ENCODE results near the gene SLC46A1. TPM values are rescaled to one million over a fixed set of nuclear protein-coding genes. Genes with fewer than 3 reads are reported as not detected.
"Not testable (repeated sequence)": the region's sequence is repeated elsewhere in the genome, so short reads cannot be mapped to it uniquely, and the experiment has no call there.

SLC46A1 gene
- total RNA-seq, result 1.7 TPM

DNA sequence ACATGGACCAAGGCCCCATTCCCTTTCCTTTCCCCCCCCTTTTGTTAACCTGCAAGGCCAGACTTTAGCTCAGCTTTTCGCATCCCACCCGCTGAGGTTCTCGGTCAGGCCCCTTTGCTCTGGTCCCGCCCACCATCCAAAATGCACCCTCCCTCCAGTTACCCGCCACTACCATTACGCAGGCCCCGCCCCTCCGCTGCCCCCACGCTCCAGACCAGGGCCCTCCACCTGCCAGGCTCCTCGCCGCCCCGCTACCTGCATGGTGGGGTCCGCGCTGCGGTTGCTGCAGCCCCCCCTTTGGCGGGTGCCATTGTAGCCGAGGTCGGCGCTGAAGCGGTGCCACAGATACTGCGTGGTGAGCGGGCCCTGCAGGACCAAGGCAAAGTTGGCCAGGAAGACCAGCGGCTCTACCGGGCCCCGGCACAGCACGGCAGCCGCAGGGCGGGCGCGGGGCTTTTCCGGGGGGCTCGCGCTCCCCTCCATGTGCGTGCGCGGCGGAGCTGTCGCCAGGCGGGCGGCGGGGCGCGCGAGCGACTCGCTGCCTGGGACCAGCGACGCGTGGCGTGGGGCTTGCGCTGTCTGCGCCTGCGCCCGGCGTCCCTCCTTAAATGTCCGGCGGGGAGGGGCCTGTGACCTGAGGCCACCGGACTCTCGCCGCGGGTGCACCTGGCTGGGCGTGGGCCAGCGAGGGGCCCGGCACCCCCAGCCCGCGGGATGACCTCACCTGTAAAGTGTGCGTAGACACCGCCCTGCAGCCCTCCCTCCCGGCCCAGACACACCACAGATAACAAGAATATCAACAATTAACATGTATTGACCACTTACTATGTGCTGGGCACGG is at the start of gene SLC46A1:
Gene SLC46A1 (minus strand): TSS at position 581 of the 841 bp plus-strand sequence. CDS start 98 bp downstream, at position 483.
- peak; percentile 40 for ATAC-seq

DNA sequence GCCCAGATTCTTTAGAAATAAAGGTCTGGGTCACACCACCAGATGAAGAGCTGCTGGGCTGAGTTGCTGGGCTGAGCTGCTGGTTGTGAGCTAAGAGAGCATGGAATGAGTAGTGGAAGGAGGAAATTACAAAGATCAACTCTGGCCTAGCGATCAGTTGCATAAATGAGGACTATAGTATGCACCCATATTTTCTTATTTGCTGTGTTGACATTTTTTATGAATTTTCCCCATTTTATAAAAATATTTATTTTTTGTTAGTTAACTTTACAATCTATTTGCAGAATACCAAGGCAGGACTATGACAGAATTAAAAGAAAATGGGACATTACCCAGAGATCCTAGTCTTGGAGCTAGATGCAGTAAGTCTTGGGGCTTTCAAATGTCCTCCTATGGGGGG is 43.8 kb upstream of the SLC46A1 start:
- ATAC-seq, result no peak

DNA sequence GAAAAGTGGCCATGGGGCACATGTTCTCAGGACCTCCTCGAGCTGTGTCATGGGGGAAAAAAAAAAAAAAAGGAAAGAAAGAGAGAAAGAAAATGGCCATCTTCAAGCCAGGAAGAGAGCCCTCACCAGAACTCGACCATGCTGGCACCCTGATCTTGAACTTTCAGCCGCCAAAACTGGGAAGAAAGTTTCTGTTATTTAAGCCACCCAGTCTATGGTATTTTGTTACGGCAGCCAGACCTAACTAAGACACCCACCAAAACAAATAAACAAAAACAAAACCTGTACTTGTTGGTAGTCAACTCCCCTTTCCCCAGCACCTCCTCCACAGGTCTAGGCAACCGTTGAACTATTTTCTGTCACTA is 41.4 kb upstream of the SLC46A1 start:
- no peak for ATAC-seq

DNA sequence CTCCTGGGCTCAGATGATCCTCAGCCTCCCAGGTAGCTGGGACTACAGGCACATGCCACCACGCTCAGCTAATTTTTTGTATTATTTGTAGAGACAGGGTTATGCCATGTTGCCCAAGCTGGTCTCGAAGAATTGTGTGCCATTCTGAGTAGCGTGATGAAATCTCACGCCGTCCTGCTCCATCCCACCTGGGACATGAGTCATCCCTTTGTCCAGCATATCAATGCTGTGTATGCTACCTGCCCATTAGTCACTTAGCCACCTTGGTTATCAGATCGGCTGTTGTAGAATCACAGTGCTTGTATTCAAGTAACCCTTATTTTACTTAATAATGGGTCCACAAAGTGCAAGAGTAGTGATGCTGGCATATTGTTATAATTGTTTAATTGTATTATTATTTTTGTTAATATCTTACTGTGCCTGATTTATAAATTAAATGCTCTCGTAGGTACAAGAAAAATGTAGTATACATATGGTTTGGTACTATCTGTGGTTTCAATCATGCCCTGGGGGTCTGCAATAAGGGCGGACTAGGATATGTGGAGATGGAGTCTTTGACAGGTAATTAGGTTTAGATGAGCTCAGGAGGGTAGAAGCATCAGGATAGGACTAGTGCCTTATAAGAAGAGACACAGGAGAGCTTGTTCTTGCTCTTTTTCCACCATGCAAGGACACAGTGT is 40.8 kb upstream of the SLC46A1 start:
- no peak for ATAC-seq

DNA sequence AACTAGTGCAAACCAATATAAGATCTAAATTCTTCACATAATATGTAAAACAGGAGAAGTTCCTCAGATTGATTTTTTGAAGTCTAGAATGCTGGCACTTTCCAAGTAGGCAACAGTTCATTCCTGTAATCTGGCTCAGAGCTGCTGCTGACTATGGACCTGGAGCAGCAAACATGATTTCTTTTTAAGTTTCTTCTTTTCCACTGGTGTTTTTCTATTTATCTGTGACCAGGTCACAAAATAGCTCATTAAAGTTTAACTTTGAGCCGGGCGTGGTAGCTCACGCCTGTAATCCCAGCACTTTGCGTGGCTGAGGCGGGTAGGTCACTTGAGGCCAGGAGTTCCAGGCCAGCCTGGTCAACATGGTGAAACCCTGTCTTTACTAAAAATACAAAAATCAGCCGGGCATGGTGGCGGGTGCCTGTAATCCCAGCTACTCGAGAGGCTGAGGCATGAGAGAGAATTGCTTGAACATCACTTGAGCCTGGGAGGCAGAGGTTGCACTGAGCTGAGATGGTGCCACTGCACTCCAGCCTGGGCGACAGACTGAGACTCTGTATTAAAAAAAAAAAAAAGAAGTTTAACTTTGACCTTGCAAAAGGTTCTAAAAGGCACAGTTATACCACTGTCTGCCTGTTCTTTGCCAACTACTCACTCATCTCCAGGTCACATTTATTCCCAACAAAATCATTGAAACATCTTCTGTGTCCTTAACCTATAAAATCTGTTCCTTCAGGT is 38.1 kb upstream of the SLC46A1 start:
- ATAC-seq, result no peak

DNA sequence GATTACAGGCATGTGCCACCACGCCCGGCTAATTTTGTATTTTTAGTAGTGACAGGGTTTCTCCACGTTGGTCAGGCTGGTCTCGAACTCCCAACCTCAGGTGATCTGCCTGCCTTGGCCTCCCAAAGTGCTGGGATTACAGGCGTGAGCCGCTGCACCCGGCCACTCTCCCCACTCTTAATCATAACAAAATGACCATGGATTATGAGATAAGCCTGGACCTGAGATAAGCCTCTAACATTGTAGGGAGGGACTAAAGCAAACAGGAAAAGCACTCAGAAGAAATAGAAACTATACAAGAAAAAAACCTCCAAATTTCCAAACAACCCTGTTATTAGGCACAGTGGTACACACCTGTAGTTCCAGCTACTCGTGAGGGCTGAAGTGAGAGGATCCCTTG is 28.3 kb upstream of the SLC46A1 start:
- not testable (repeated sequence) for ATAC-seq

DNA sequence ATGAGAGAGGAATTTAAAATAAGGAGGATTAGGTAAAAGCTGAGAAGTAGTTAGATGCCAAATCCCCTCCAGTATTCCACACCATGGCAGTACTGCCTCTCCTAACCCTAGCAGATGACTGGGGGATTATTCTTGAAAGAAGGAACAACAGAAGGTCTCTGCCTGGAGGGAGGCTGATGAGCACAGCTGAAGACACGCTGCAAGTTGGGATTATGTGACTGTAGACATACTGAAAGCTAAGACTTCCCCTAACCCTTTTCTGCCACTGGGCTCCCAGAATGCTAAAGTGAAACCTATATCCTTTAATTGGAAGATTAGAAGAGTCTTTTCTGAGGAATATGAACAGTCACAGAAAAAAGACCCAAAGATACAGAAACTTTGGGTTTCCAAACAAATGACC is 27.7 kb upstream of the SLC46A1 start:
- no peak for ATAC-seq

DNA sequence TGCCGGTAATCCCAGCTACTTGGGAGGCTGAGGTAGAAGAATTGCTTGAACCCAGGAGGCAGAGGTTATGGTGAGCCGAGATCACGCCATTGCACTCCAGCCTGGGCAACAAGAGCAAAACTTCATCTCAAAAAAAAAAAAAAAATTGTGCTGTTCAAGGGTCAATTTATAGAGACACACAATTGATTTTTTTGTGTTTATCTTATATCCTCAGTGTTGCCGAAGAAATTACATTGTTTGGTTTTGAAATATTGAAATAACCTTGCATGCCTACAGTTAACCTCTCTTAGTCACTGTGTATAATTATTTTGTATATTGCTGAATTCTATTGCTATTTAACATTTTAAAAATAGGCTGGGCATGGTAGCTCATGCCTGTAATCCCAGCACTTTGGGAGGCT is 22.0 kb upstream of the SLC46A1 start:
- ATAC-seq, result not testable (repeated sequence)

DNA sequence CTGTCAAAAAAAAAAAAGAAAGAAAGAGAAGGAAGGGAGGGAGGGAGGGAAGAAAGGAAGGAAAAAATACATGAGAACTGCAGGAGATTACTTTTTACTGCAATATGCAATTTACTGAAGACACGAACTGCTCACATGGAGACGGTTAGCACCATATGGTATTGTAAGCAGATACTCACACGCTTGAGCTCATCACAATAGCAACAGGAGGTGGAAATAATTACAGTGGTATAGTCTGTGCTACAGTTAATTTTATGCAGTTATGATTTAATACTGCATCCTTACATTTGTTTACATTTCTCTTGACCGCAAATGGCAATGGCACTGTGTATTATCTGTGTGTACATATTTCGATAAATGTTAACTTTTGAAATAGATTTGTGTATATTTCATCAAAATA is 21.4 kb upstream of the SLC46A1 start:
- ATAC-seq, result no peak

DNA sequence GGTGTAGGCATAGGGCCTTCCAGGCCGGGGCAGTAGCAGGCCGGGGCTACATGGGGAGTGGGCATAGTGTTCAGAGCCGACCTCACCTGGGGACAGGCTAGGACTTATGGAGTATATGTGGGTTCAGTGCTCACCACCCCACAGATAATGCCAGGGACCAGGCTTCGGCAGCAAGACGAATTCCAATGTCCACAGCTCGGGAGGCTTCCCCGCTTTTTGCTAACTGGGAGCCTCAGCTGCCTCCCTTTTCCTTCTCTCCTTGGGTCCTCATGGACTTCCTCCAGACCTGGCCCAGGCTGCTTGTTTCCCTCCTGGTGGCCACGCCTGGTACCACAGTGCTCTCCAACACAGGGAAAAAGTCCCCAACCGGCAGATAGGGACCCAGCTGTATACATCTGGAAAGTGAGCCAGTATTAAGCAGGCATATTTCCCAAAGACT is 20.1 kb upstream of the SLC46A1 start:
- peak; percentile 37 for ATAC-seq

DNA sequence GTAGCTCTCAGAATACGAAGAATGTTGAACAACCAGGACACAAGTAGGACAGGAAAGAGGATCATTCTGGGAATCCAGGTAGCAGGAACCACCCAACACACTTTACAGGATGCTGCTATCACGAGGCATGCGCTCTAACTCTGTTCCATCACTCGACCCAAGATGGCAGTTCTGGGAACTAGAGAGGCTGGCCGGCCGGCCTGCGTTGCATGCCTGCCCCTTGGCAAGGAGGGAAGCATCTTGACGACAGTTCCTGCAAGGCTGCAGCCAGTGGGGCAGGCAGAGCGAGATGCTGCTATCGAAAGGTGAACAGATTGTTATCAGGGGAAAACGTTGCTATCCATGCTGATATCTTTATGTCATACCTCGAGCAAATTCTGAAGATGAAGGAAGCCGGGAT is 19.2 kb upstream of the SLC46A1 start:
- ATAC-seq, result no peak

DNA sequence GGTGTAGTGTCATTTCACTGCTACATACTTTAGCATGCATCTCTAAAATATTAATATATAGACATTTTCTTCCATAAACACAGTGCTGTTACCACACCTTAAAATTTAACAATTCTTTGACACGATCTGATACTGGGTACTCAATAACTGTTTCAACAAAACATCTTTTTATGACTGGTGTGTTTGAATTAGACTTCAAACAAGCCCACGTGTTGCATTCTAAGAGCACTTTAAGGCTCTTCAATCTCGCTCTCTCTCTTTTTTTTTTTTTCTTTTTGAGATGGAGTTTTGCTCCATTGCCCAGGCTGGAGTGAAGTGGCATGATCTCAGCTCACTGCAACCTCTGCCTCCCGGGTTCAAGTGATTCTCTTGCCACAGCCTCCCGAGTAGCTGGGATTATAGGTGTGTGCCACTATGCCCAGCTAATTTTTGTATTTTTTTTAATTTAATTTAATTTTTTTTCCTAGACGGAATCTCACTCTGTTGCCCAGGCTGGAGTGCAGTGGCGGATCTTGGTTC is 15.8 kb upstream of the SLC46A1 start:
- ATAC-seq, result no peak

DNA sequence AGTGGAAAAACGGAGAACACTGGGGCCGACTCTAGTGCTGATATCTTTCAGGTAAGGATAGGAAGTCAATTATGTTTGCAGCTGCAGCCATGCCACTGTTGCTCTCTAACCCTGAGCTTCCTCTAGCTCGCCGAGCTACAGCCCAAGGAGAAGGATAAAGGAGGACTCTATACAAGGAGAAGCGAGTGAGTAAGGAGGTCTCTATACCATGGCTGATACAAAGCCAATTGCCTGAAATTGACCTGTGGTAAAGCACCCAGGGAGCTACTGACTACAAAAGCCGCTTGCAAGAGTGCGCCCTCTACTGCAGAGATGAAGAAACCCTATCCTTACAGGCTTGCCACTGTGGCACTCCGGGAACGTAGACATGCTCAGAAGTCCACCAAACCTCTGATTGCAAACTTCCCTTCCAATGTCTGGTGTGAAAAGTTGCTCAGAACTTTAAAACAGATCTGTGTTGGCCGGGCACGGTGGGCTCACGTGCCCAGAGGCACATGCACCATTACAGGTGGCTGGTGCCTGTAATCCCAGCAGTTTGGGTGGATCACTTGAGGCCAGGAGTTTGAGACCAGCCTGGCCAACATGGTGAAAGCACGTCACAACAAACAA is 10.8 kb upstream of the SLC46A1 start:
- peak; percentile 75 for ATAC-seq

DNA sequence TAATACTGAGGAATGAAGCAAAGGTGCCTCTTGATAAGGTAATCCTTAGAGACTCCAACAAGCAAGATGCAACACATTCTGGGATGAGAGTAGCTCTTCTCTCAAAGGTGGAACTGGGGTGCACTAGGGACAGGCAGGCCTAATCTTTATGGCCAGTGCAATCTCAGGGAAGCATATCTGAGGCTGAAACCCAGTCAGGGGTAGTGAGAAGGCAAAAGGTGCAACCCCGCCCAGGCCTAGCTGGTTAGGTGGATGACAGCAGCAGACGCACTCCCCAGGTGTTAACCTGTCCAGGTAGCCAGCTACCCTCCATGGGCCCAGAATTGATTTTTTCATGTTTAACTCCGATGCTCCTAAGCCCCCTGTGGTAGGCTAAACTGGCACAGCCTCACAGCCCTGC is 9.9 kb upstream of the SLC46A1 start:
- ATAC-seq, result no peak

DNA sequence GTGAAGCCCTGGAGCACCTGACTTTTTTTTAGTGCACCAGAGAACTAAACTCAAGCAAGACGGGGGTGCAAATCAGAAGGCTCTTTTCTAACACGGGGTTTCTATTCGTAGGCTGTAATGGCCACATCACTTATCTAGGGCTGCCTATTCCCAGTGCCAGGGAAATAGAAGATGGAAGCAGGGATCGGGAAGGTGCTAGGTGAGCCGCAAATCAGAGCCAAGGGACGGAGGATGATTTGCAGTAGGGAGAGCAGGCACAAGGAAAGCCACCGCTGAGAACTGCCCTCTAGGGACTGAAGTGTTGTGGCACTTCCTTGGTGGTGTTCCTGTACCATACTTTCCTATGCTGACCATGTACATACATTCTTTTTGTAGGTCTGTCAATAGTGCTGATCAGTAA is 7.8 kb upstream of the SLC46A1 start:
- ATAC-seq, result no peak

DNA sequence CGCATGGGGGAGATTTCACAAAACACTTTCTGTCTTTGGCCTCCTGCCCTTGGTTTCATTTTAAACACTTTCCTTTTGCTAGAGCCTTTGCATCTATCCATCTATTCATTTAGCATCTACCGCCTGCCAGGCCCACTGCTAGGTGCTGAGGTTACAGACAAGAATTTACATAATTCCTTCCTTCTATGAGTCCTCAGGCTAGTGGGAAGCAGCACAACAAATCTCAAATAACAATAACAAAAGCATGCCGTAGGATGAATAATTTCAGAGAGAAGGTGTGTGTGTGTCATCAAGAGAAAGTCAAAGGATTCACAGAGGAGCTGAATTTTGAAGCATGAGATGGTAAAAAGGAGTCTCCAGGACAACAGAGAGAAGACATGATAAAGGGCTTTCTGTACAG is 6.1 kb upstream of the SLC46A1 start:
- no peak for ATAC-seq

DNA sequence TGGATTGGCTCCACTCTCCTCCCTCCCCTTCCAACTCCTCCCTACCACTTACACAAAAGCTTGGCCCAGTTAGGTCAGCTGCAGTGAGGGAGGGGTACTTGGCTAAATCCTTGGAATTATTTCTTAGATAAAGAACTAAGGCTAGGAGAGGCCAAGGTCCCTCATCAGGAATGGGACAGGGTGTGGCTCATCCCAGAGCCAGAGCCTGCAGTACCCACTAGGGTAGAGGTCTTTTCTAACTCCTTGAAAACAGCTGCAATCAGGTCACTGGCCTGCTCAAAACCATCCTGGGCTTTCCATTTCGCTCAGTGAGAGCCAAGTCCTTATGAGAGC is 1.9 kb upstream of the SLC46A1 start:
- ATAC-seq, result no peak

DNA sequence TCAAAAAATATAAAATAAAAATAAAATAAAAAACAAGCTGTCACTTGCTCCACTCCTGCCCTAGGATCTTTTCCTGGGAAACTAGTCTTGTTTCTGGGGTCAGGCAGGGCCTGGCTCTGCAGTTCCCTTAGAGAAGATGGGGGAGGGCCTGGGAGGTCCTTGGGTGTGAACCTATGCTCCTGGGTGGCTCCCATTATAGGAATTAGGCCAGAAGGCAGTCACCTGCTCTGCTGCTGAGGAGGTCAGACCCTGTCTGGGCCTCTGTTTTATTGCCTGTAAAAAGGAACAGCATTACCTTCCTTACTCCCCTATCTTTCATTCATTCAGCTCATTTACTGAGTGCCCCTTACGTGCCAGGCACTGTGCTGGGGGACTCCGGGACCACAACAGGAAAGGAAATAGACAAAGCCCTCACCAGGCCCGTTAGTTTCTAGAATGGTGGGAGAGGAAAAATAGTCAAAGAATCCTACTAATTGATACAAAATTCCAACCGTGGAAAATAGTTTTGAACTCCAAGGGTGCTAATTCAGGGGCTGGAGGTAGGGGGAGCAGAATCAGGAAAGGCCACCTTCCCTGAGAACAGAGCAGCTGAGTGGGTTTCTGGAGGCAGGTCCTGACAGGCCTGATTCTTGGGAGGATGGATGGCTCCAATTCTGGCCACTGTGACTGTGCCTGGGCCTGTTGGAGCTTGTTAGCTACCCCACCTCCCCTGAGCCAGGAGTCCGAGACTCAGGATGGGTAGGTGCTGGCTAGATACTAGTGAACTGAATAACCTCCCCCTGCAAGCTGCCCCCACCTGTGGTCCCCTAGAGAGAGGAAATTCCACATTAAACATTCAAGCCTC is 1.3 kb upstream of the SLC46A1 start:
- ATAC-seq, result peak; percentile 40

DNA sequence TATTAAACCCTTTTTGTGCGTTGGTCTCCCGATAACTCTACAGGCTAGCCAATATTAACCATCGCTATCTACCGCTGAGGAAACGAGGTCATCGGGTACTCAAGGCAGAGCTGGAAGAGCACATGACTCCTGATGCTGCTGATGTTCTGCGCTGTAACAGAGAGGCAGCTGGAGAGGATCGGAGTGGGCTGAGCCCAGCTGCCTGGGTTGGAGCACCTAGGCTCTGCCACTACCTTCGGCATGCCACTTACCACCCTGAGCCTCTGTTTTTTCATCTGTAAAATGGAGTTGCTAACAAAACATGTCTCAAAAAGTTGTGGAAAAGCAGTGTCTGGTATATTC is 432 bp upstream of the SLC46A1 start:
- ATAC-seq, result no peak

DNA sequence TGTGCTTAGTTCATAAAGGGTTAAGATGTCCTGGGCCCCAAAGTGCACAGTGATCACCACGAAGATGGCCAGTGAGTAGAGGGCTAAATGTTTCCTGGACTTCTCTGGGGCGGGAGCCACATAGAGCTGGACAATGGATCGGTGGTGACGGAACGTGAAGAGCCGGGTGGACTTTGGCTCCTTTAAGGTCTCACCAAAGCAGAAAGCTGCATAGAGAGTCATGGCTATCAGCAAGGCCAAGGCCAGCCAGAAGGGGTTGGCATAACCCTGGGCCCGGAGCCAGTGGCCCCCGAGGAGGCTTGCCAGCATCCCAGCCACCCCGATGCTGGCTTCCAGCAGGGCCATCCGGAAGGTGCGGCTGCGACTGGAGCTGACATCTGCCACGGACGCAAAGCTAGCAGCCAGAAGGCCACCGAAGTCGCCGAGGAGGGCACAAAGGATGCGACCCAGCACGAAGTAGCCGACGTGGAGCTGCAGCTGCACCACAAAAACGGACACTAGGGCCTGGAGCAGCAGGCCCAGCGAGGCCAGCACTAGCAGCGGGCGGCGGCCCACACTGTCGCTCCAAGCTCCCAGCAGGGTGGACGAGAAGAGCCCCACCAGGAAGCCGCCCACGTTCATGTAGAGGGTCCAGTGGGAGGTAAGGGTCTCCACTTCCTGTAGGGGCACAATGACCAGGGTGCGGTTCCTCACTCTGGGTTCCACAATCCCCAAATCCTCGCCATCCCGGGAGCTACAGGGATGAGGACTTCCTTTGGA is 1.0 kb downstream of the SLC46A1 start:
- no peak for ATAC-seq

DNA sequence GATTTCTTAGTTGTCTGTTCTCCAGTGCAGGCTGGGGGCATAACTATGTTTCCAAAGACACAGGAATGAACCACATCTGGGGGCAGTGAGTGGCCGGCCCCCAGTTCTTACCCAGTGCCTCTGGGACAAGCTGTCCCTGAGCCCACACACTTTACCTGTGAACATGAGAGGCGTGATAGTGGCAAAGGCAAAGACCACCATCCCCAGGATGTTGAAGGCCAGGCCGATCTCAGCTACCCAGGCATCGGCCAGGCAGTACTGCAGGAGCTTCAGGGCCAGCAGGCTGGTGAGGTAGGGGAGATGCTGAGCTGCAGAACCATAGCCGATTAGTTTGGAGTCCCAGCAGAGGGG is 1.6 kb downstream of the SLC46A1 start:
- no peak for ATAC-seq
